HL-60/S4 treated with retinoic acid at 250 ng/mL for 4 days and 3 days (cell line): ENCODE data around the gene CCBE1.
"Not testable (repeated sequence)": the region's sequence is repeated elsewhere in the genome, so short reads cannot be mapped to it uniquely, and the experiment has no call there.

ENCODE experiments used
- in situ Hi-C: fragments of 300-500 bp; cut with MboI; formaldehyde crosslinking; loops from 2 replicates; pipeline ENCODE4 v1.7.0; 2022; ENCODE audit warnings: low sequenced_read_pairs

The CCBE1 gene

DNA sequence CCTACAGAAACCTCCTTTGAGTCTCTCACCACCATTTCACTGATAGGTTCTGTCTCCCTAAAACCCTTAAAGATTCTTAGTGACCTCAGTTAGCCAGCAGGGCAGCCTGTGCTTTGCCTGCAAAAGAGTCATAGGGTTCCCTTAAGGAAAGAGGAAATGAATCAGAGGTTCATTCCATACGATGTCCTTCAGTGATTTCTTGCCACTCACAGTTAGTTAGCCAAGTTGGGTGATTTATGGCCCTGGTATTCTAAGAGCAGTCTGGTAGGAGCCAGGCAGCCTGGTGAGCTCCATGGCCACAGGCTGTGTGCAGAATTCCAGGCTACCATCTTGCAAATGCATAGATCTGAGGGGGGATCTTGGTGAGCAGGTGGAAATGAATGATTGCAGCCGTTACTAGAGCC lies 18.7 kb upstream of the CCBE1 start:
- in situ Hi-C loops, result no loop called here

GRCh38 chr18:59715445-59715844 lies 18.2 kb upstream of the CCBE1 start:
- in situ Hi-C loops, result no loop called here

- in situ Hi-C loops, result not testable (repeated sequence)
Measured at GRCh38 chr18:59714096-59714495, 16.9 kb upstream of the CCBE1 start.

DNA sequence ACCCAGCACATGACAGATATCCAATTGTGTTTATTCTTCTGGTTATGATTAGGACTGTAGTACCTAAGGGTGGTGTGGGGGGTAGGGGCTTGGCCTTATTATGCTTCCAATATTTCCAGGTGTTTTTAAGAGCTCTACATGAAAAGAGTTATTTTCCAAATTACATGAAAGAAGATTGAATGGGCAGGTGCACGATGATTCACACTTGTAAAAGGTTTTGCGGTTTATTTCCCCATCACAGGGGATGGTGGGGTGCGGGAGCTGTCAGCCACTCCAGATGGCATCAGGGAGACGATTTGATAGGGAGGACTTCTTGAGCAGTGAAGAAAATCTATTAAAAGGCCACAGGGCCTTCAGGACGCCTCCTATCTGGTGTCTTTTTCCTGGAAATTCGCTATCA lies 15.1 kb upstream of the CCBE1 start:
- in situ Hi-C loops, result no loop called here

- in situ Hi-C loops, result no loop called here
Measured at GRCh38 chr18:59708988-59709387, 11.8 kb upstream of the CCBE1 start.

DNA sequence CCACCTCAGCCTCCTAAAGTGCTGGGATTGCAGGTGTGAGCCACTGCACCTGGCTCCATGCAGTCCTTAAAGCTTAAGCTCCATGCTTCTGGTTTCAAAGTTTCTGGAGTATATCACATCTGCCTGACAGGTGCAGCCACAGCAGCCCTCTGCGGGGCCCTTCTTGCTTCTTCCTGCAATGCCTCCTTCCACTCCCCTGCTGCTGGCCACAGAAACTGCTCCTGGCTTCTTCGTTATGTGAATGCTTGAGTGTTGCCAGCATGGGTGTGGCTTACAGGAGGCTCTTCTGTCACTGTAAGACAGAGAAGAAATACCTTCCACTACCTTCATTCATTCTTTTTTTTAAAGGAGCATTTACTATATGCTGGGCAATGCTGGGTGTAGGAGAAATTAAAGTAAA lies 10.1 kb upstream of the CCBE1 start:
- in situ Hi-C loops, result no loop called here

GRCh38 chr18:59706499-59706898 lies 9.3 kb upstream of the CCBE1 start:
- in situ Hi-C loops, result no loop called here

DNA sequence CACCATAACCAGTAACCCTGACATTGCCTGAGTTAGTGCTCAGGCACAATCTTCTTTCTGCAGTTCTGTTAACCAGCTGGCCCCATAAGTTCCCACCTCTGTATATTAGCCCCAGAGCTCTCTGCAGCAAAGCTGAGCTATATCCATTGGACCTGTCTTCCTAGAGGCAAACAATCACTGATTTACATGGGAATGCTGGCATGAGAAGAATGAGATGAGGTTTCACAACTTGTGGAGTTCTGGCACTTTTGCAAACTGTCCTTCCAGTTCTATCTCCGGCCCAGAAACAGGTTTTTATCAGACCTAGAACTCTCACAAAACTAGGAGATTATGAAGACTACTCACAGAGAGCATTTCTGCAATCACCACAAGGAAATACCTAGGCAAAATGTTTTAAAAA lies 7.9 kb upstream of the CCBE1 start:
- in situ Hi-C loops, result no loop called here

- in situ Hi-C loops, result no loop called here
Measured at GRCh38 chr18:59704146-59704545, 6.9 kb upstream of the CCBE1 start.

DNA sequence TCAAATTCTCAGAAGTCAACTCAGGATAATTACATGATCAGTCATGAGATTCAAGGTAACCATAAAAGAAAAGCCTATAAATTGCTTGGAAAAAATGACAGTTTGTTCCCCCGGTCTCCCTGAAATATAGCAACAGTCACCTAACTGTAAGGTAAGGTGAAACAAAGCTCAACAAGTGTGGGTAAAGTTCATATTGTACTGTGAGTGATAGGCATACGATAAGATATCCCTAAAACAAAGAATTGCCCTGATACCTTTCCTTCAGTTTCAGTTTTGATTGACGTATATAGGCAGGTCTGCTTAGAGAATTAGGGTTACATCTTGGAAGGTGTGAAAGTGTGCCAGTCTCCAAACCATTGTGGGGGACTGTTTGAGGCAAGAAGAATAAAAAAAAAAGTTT lies 4.0 kb upstream of the CCBE1 start:
- in situ Hi-C loops, result no loop called here

- in situ Hi-C loops, result no loop called here
Measured at GRCh38 chr18:59700535-59700967, 3.3 kb upstream of the CCBE1 start.

DNA sequence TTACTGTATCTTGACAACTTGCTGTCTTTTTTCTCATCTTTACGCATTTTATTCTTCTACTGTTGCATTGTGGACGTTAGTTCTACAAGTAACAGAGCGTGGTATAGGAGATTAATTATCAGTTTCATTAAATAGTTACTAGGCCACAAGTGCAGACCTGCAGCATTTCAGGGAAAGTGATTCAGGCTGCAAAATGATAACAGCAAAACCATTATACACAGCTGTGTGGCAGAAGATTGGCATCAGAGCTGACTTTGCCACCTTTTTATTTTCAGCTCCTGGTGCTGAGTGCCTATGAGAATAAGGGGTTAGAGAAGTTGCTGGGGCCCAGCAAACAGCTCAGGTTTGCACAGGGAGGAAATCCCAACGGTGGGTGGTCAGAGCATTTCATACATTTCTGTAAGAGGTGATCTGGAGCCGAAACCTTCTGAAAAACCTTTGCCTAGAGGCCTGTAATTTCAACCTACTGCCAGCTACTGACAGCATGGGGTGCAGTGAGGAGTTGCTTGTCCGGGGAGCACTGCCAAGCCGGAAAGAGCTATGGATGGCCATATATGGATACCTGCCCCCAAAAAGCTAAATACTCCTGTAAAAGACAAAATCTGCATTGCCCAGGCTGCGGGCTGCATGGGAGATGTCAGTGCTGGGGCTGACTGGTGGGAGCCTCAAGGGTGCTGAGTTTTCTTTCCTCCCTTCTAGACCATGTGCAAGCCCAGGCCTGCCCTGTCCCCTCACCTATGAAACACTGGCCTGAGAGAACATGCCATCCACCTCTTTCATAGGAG lies 2.7 kb upstream of the CCBE1 start:
- in situ Hi-C loops, result no loop called here

- in situ Hi-C loops, result no loop called here
Measured at GRCh38 chr18:59699061-59699460, 1.8 kb upstream of the CCBE1 start.

DNA sequence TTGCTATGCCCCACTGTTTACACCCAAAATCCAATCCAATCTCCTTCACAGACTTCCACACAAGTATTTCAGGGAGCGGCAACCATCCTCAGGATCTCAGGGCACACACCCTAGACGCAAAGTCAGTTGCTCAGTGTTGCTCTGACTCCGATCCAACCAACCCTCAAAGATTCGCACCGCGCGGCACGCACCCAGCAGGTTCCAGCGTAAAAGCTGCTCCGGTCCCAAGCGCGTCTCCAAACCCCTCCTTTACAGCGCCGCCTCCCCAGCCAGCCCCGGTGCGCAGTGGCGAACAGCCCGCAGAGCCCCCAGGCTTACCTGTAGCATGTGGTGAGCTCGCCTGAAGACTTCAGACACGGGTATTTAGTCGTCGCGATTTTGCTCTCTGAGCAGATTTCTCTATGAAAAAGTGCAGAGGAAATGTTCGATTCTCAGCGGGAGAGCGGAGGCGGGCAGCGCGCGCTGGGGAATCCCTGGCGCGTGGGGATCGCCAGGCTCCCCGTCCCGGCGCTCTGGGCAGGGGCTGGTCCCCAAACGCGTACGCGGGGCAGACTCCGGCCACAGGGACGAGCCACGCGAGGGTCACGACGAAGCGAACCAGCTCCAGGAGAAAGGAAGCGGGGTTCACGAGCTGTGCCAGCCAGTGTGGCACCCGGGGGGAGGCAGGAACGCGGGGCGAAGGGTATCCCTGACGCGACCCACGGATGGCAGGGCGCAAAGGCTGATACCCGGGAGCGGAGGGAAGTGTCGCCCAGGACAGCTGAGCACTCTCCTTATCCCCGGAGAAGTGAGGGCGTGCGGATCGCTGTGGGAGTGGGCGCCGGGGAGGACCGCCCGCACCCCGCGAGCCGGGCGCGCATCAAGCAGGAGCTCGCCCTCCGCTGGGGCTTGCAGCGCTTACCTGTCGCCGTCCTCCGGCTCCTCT lies 650 bp downstream of the CCBE1 start:
- in situ Hi-C loops, result no loop called here

- in situ Hi-C loops, result no loop called here
Measured at GRCh38 chr18:59695551-59695950, 1.7 kb downstream of the CCBE1 start.

DNA sequence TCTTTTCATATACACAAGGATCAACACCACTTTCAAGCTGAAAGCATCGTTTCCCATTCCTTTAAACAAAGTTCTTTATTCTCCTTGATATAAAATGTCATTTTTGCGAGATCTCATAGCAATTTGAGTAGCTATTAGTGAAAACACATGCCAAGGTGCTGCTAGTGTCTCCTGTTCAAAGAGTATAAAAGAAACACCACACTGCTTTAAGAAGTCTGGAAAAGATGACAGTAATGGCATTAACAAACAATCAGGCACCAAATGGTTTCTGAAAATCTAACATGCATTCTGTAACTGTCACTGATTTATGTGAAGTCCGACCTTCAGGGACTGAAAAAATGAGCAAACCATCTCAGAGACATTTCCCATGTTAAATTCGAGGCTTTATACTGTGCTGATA lies 2.4 kb downstream of the CCBE1 start:
- in situ Hi-C loops, result no loop called here

GRCh38 chr18:59691996-59692395 lies 5.2 kb downstream of the CCBE1 start:
- in situ Hi-C loops, result no loop called here

DNA sequence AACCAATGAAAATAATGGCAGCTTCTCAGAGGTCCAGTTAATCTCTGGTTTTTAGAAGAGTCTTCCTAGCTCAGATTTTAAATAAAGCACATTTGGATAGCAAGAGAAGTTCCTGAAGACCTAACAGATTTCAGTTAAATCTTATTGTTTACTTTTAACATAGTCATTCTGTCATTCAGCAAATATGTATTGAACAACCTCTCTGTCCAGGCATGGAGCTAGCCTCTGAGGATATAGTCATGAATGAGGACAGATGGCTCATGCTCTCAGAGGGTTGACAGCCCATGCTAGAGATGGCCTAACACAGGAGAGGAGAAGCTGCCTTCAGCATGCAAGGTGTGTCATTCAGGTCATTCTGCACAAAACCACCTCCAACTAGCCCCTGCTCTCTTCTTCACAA lies 6.2 kb downstream of the CCBE1 start:
- in situ Hi-C loops, result no loop called here

DNA sequence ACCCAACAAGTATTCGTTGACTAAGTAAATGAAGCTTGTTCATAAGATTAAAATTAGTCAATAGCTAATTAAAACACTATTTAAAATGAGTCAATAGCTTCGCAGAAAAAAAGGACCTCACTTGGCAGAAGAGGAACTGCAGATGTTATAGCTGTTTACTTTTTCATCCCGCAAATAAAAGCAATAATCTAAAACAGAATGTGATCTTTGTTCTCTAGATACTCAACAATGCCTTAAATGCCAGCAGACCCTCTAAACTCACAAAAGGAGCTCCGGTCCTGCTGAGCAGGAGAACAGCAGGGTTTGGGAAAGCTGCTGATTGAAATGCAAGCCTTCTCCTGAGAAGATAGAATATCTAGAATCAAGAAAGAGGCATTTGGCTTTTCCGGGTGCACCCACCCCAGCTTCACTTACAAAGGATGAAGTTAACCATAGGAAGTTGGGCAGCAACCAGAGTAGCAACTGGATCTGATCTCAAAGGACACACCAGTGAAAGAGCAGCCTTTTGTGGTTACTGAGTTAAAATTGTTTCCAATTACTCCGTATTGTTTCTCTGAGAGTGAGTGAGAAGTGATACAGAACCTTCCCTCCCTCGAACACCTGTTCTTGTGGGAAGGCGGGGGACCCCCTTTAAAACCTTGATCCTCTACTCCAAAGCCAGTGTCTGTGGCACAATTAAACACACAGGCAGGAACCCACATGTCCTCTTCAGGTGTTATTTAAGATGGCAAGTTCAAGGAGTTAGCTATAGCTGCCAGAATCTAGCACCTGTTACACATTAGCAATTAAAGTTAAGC lies 6.8 kb downstream of the CCBE1 start:
- in situ Hi-C loops, result no loop called here

- in situ Hi-C loops, result no loop called here
Measured at GRCh38 chr18:59689756-59690155, 7.5 kb downstream of the CCBE1 start.

DNA sequence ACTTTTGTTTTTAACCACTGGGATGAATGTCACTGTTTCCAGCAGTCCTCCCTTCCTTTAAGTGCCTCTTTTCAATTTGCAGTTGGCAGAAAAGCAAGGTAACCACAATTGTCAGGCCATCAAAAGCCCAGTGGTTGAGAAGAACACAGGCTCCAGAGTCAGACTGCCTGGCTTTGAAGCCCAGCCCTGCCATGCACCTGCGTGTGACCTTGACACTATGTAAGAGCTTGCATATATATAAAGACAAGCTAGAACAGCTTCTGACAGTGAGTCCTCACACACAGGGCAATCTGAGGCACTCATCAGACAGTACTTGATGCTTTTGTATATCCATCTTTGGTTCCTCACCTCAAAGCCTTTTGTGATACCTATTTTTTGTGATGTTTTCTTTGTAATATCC lies 11.0 kb downstream of the CCBE1 start:
- in situ Hi-C loops, result no loop called here
